Measurements from ENCODE around the gene LIN52.

- no peak for TF ChIP-seq POLR2A (IDR thresholded peaks at IDR 0.05; ENCODE audit: low read length)
- TF ChIP-seq USF2 (IDR thresholded peaks at IDR 0.05), result no peak
- TF ChIP-seq BHLHE40 (IDR thresholded peaks at IDR 0.05; ENCODE audit: low read depth, low read length), result no peak
- TF ChIP-seq E2F6 (IDR thresholded peaks at IDR 0.05; ENCODE audit: borderline replicate concordance, low read depth), result no peak
Measured at GRCh38 chr14:74134484-74134883, 49.7 kb downstream of the LIN52 start.
